ENCODE measurements around the gene MYT1.
"Not testable (repeated sequence)": the region's sequence is repeated elsewhere in the genome, so short reads cannot be mapped to it uniquely, and the experiment has no call there.

The MYT1 gene

DNA sequence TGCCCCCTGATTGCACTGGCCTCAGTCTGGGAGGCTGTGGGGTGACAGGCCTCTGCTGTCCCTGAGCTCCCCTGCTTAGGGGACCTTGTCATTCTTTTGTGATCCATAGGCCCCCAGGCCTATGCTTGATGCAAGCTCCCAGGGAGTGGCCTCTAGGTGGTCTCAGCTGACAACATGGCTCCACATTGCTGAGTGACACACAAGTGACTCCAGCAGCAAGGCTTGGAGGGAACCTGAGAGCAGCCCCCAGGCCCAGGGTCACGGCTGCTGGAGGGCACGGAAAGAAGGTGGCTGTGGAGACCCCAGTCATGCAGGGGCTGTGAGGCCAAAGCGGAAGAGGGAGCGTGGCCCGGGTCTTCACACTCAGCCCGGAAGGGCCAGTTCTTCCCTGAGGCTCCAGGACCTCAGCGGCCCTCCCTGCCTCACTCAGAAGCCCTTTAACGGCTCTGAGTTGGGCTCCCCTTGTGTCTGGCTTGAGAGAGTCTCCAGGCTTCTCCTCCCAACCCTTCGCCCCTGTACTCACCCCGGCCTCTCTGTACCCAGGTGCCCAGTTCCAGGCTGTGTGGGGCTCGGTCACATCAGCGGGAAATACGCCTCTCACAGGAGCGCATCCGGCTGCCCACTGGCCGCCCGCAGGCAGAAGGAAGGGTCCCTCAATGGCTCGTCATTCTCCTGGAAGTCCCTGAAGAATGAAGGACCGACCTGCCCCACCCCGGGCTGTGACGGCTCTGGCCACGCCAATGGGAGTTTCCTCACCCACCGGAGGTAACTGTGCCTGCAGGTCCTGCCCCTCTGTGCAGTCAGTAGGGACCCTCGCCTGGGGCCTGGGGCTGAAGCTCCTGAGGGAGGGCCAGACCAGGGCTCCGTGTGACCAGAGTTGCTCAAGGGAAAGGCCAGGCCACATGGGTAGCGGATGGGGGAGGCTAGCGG lies 67.6 kb downstream of the MYT1 start:
- no peak for DNase-seq (ENCODE audit: low read depth)

DNA sequence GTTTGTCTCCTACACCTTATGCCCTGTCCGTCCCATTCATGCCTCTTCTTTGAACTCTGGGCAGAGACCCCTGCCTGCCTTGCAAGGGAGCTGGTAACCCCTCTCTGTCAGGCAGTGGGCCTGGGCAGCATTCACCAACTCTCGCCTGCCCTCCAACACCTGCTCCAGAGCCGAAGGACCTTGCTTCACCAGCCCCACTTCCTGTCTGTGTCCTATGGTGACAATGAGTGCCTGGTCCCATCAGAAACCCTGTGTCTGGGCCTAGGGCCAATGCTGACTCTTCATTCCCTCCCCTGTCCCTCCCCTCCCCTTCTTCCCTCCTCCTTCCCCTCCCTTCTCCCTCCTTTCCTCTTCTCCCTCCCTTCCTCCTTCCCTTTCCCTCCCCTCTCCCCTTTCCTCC lies 68.5 kb downstream of the MYT1 start:
- no peak for DNase-seq (ENCODE audit: low read depth)

DNA sequence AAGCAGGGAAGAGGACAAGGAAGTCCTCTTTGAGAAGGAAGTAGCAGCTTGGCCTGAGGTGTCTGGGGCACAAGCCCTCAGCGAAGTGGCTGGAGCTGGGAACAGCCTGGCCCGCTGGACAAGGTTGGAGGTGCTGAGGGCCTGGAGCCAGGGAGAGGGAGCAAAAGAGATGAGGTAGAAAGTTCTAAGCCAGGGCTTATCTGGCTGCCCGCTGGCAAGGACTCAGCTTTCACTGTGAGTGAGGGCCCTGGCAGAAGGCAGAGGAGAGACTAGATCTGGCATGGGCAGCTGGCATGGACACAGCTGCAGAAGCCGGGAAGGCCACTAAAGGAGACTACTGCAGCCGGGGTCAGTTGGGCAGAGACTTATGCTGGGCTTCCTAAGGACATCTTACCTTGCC lies 69.5 kb downstream of the MYT1 start:
- DNase-seq (ENCODE audit: low read depth), result no peak

DNA sequence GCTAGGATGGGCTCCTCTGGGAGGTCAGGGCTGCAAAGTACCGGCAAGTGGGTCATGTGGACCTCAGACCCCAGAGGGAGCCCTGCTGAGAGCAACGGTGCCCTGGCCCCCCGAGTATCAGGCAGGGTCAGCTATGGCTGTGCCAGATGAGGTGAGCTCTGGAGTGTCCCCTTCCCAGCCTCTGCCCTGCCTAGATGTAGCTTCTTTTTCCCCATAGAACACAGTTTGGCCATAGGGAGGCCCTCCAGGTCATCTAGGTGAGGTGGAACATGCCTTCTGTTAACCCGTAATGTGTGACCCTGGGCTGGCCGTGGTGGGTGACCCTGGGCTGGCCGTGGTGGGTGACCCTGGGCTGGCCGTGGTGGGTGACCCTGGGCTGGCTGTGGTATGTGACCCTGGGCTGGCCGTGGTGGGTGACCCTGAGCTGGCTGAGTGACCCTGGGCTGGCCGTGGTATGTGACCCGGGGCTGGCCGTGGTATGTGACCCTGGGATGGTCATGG lies 70.1 kb downstream of the MYT1 start:
- DNase-seq (ENCODE audit: low read depth), result no peak

DNA sequence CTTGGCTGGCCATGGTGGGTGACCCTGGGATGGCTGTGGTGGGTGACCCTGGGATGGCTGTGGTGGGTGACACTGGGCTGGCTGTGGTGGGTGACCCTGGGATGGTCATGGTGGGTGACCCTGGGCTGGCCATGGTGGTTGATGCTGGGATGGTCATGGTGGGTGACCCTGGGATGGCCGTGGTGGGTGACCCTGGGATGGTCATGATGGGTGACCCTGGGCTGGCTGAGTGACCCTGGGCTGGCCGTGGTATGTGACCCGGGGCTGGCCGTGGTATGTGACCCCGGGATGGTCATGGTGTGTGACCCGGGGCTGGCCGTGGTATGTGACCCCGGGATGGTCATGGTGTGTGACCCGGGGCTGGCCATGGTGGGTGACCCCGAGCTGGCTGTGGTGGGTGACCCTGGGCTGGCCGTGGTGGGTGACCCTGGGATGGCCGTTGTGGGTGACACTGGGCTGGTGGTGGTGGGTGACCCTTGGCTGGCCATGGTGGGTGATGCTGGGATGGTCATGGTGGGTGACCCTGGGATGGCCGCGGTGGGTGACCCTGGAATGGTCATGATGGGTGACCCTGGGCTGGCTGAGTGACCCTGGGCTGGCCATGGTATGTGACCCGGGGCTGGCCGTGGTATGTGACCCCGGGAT lies 70.8 kb downstream of the MYT1 start:
- not testable (repeated sequence) for DNase-seq (ENCODE audit: low read depth)

DNA sequence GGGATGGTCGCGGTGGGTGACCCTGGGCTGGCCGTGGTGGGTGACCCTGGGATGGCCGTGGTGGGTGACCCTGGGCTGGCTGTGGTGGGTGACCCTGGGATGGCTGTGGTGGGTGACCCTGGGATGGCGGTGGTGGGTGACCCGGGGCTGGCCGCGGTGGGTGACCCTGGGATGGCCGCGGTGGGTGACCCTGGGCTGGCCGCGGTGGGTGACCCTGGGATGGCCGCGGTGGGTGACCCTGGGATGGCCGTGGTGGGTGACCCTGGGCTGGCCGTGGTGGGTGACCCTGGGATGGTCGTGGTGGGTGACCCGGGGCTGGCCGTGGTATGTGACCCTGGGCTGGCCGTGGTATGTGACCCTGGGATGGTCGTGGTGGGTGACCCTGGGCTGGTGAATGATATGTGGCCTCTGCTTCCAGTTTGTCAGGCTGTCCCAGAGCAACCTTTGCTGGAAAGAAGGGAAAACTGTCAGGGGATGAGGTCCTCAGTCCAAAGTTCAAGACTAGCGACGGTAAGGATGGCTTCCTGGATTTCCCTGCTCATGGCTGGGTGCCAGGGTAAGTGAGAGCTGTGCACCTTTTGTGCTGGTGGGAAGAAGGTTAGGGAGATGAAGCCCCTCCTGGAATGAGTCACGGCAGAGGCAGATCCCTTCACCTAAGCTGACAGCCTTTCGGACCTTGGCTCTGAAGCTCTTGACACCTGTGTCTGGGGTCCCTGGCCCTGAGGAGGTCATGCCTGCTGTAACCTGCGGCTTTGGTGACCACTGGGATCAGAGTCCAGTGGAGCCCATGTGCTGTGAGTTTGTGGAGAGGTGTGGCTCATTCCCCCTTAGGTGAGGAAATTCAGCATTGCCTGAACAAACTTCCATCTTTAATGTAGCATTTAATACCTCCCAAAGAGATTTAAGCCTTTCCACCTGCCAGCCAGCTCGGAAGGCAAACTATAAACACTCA lies 72.2 kb downstream of the MYT1 start:
- no peak for DNase-seq (ENCODE audit: low read depth)

DNA sequence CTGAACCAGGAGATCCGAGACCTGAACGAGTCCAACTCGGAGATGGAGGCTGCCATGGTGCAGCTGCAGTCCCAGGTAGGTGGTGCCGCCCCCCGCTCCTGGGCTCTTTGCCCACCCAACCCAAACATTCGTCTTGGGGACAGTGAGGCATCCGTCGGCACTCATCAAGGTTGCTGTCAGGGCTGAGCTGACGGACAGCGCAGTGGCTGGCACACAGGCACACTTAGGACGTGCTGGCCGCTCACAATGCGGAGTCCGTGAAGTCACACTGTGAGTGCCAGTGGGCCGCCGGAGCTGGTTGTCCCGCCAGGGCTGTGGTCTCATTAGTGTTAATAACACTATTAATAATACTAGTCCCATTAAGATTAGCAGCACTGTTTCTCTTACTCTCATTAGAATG lies 73.1 kb downstream of the MYT1 start:
- no peak for DNase-seq (ENCODE audit: low read depth)

DNA sequence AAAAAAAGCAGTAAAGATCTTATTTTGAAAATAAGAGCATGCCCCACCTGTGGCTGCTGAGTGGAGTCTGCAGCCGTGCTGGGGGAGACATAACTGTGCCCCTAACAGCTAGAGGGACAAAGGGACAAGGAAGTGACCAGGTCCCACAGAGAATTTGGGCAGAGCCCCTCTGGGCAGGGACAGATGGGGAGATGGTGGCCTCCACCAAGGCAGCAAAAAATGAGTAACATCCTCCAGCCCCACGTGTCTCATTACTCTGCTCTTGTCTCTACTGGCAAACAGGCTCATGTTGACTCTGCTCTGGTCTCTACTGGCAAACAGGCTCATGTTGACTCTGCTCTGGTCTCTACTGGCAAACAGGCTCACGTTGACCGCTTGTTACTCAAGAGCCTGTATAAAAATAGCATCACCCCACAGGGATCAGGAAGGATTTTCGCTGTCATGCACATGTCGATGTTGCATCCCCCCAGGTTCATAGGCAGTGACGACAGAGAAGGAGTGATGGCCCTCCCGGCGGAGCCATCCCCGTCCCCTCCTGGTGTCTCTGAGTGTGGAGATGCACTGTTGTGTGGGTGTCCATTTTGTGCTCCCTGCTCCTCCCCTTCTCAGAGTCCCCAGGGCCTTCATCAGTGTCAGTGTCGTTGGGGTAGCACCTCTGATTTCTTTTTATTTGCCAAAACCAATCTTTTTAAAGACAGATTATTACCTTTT lies 74.0 kb downstream of the MYT1 start:
- DNase-seq (ENCODE audit: low read depth), result no peak

DNA sequence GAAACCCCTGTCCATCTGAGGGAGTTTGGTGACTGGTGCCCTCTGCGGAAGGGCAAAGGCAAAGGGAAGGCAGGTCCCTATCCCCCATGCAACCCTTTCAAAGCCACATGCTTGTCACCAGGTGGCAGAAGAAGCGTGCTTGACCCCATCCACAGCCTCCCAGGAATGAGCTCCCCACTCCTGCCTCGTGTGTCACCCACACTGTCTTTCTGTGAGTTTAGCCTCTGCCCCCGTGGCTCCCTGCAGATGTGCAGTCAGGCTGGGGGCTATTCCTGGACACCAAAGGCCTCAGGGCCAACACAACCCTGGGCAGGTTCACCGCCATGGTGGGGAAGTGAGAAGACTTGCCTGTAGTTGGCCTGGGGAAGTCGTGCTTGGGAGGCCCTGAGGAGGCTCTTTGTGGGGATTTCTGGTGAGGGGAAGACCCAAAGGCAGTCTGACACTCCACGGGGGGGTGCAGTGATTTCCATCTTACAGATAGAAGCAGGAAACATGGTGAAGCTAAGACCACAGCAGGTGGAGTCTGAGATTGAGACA lies 74.7 kb downstream of the MYT1 start:
- DNase-seq (ENCODE audit: low read depth), result no peak

DNA sequence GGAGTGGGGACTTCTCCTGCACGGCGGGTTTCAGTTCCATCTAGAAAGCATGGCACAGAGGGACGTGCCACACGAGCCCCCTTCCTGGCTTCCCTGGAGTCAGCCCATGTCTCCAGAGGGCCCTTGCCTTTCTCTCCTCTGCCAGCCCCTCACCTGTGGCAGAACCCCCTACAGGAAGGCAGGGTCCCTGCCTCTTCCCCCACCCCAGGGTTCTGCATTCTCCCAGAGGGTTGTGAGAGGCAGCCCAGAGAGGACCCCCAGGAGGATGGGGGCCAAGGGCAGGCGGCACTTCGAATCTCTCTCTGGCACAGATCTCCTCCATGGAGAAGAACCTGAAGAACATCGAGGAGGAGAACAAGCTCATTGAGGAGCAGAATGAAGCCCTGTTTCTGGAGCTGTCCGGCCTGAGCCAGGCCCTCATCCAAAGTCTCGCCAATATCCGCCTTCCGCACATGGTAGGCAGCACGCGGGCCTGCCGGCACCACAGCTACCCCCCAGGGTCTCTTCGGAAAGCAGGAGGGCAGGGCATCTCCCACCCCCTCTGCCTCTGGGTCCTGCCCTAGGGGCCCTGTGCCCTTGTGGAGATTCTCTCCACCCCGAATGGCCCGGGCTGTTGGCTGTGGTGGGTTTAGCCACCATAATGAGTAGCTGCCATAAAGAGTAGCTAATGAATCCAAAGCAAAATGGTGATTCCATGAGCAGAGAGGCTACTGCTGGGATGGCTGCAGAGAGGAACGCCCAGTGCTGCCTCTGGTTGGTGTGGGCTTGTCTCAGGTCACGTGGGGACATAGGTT lies 75.4 kb downstream of the MYT1 start:
- DNase-seq (ENCODE audit: low read depth), result no peak

DNA sequence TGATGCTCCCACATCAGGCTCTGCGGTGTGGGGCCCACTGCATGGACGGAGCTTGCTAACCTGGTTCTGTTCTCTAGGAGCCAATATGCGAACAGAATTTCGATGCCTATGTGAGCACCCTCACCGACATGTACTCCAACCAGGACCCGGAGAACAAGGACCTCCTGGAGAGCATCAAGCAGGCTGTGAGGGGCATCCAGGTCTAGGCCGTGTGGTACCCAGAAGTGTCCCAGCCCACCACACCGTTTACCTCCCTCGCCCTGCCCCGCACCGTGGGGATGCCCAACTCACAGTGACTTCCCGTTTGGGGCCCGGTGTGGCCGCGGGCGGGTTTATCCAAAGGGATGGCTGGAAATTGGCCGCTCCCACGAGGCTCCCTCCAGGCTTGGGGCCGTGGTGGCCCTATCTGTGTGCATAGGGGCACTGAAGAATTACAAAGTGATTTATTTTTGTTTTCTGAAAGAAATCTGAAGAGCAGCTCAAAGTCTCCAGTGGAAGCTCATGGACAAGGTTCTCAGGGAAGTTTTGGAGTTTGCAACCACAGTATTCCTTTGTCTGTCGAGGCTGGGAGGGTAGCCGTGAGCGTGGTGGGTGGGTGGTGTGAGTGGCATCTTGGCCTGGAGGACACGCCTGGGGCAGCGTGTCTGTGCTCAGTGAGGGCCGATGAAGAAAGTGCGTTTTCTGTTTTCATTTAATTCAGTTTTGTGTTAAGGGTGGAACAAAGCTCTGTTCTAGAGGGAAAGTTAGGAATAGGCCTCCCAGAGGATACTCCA lies 76.2 kb downstream of the MYT1 start:
- no peak for DNase-seq (ENCODE audit: low read depth)

DNA sequence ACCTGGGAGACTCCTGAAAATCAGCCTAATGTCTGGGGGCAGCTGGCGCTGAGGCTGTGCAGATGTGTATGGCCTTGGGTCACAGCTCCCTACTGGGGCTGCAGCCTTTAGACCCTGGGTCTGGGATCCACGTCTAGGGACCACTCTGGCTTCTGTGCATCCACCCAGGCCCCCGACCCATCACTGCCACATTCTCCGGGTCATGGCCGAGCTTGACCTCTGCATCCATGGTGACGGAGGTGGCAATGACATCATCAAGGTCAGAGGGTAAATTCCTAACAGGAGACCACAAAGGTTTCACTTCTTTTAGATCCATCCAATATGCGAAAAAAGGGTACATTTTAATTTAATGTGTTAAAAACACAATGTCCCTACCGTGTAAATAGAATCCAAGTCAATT lies 76.8 kb downstream of the MYT1 start:
- DNase-seq (ENCODE audit: low read depth), result no peak

DNA sequence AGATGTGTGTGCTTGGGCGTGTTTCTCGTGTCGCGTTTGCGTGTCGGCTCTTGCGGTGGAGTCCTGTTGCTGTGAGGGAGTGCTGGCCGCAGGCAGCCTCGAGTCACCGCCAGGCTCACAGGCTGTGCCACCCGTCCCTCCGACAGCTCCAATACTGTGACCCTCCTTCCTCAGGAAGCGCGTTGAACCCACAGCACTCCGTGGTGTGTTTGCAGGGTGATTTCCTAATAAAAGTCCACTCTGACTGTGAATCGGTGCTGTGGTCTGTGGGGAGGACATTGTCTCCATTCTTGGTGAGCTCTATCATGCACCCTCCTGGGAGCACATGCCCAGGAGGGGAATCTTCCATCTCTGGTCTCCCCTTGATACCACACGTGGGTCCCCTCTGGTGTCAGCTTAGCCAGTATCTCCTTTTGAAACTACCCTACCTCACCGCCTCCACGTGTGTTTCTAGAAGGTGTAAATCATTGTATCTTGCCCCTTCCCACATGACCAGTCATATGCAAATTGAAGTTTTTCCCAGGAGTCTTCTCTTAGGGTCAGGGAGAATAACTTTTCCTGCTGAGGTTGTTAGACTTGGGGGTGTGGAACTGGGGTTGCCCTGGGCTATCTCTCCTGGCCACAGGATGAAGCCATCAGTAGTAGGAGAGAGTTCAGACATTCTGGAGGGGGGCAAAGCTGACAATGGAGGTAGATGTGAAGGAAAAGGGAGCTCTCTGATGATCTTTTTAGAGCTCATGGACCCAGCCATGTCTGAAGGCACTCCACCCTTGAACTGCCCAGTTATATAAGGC lies 77.9 kb downstream of the MYT1 start:
- no peak for DNase-seq (ENCODE audit: low read depth)

DNA sequence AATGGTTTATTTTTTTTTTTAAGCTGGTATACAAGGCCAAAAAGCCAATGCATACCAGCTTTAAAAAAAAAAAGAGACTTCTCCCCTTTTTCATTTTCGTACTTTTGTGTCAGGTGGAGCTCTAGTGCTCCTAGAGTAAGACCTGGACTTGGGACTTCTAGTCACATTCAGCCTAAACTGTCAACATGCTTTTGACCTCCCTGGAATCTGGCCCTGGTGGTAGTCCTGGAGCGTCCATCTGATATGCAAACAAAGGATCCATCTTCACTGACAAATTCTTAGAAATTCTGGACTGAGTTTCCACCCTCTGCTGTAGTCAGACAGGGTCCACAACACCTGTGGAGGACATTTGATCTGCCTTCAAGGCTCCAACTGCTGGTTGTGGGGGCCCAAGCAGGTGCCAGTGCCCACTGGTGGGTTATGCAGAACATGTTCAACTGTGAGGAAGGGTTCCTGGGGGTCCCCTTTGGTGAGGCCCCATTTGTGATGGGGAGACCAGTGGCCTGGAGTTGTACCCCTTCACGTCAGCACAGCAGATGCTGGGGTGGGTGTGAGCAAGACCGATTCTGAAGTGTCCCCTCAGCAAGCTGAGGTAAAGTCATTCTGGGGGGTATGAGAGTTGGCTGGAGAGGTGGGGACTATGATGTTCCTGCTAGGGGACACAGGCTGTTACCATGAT lies 78.7 kb downstream of the MYT1 start:
- no peak for DNase-seq (ENCODE audit: low read depth)

DNA sequence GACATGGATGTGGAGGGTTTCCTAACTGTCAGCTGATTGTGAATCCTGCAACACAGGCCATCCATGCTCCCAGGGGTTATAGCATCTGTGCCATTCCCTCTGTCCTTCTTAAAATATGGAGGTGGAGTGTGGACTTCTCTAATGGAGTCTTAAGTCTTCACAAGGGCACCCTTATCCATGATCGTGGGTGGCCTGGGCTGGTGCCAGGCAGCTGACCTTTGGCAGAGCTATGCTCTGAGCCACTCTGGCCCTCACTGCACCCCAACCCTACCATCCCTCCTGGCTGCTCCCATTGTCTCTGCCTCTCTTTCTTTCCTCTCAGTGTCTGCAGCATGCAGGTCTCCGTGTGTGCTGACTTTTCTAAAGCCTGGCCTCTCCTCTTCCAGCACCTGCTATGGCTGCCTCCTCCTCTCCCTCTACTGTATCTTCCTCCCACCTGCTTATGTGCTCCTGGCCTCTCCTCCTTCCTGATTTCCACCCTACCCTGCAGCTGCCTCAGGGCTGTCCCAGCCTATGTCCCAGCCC lies 80.1 kb downstream of the MYT1 start:
- no peak for DNase-seq (ENCODE audit: low read depth)

DNA sequence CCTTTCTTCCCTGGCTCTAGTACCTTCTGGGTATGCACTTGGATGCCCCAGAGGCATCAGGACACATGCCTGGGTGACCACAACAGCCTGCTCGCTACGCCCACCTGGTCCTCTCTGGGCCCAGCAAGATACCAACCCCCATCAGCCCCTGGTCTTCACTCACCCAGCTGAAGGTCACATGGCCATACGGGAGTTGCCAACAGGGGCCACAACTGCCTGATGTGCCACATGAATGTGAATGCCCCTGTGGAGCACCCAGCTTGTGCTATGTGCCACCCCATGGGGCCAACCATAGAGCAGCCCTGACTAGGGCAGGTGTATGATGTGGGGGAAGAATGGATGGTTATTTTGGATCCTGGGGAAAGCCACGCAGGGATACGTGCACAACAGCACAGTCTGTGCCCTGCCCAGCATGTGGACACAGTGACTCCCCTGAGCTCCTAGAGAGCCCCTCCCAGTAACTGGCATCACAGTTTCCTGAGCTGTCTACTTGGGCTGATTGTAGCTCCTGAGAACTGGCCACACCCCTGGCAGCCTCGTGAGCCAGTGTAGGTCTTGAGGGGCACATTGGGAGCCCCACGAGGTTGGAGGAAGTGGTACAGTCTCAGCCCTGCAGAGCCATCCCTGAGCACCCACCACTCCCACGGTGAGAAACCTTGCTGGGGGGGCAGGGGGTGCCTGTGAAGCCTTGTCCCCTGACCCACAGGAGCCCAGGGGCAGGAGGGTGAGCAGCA lies 80.8 kb downstream of the MYT1 start:
- no peak for DNase-seq (ENCODE audit: low read depth)
